ENCODE data around the gene KIAA1217.

DNA sequence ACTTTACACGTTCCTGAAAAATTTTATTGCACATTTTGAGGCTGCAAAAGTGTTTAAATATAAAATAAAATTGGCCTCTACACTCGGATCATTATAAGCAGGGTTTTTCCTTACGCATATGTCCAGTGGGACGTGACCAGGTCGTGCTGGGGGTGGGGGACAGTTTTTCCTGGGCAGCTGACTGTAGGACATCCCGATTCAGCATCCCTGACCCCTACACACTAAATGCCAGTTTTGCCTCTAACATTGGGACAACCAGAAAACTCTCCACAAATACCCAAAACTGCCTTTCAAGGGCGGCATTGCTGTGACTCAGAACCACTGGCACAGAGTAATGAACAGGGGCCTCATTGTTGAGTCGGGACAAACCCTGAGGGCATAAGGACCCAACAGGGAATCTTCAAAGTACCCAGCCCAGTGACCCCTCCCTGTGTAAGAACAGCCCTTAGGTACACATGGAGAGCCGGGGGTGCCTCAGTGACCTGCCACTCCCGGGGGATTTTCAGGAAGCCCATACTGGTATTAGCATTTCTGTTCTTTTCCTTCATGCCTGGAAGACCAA, 344.2 kb downstream of the KIAA1217 start:
- TF ChIP-seq, protein P1, sequence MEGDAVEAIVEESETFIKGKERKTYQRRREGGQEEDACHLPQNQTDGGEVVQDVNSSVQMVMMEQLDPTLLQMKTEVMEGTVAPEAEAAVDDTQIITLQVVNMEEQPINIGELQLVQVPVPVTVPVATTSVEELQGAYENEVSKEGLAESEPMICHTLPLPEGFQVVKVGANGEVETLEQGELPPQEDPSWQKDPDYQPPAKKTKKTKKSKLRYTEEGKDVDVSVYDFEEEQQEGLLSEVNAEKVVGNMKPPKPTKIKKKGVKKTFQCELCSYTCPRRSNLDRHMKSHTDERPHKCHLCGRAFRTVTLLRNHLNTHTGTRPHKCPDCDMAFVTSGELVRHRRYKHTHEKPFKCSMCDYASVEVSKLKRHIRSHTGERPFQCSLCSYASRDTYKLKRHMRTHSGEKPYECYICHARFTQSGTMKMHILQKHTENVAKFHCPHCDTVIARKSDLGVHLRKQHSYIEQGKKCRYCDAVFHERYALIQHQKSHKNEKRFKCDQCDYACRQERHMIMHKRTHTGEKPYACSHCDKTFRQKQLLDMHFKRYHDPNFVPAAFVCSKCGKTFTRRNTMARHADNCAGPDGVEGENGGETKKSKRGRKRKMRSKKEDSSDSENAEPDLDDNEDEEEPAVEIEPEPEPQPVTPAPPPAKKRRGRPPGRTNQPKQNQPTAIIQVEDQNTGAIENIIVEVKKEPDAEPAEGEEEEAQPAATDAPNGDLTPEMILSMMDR (IDR thresholded peaks at IDR 0.05) = no peak
- TF ChIP-seq POLR2A (IDR thresholded peaks at IDR 0.05) = no peak

Data from lower leg skin (tissue), 3 donors.